Smooth muscle cell (in vitro differentiated cells): ENCODE measurements around the gene SNAPIN. TPM values are rescaled to one million over a fixed set of nuclear protein-coding genes. Genes with fewer than 3 reads are reported as not detected.
A peak's percentile ranks its signal among the peaks of the same experiment; 100 is the strongest.

Source experiments
- DNase-seq: peaks from one replicate; lab custom pipeline; 2025; ENCODE audit not compliant: unreplicated experiment; lab: John Stamatoyannopoulos, UW
- H2AFZ ChIP-seq: fragments of 200-600 bp; sonication (generic); 2 replicates; pipeline ENCODE4 v1.6.0; 2016; ENCODE audit warnings: antibody characterized with exemption, low read depth, mild to moderate bottlenecking
- H3F3A ChIP-seq: fragments of 200-600 bp; sonication (generic); 2 replicates; pipeline ENCODE4 v1.6.0; 2017; ENCODE audit warnings: antibody characterized with exemption, low read depth
- H3K27ac ChIP-seq: fragments of 200-600 bp; sonication (generic); 2 replicates; pipeline ENCODE4 v1.5.1; 2016; ENCODE audit warnings: low read depth, mild to moderate bottlenecking
- H3K27me3 ChIP-seq: fragments of 200-600 bp; sonication (generic); 2 replicates; pipeline ENCODE4 v1.6.1; 2016; ENCODE audit warnings: low read depth, mild to moderate bottlenecking
- H3K36me3 ChIP-seq: fragments of 200-600 bp; sonication (generic); 2 replicates; pipeline ENCODE4 v1.5.1; 2016; ENCODE audit warnings: low read depth
- H3K4me1 ChIP-seq: fragments of 200-600 bp; sonication (generic); 2 replicates; pipeline ENCODE4 v1.5.1; 2016; ENCODE audit warnings: low read depth
- H3K4me2 ChIP-seq: fragments of 200-600 bp; sonication (generic); 2 replicates; pipeline ENCODE4 v1.6.0; 2016; ENCODE audit warnings: mild to moderate bottlenecking
- H3K4me3 ChIP-seq: fragments of 200-600 bp; sonication (generic); 2 replicates; pipeline ENCODE4 v1.5.1; 2016; ENCODE audit warnings: mild to moderate bottlenecking
- H3K79me2 ChIP-seq: fragments of 200-600 bp; sonication (generic); 2 replicates; pipeline ENCODE4 v1.6.0; 2016; ENCODE audit warnings: low read depth, mild to moderate bottlenecking
- H3K9ac ChIP-seq: fragments of 200-600 bp; sonication (generic); 2 replicates; pipeline ENCODE4 v1.6.0; 2016; ENCODE audit warnings: low read depth
- H3K9me3 ChIP-seq: fragments of 200-600 bp; sonication (generic); replicated peaks from 2 replicates; pipeline ENCODE4 v1.5.1; 2016; ENCODE audit warnings: low read depth
- H4K20me1 ChIP-seq: fragments of 200-600 bp; sonication (generic); 2 replicates; pipeline ENCODE4 v1.6.0; 2016; ENCODE audit warnings: low read depth
- CTCF ChIP-seq: fragments of 200-600 bp; sonication (generic); IDR thresholded peaks from 2 replicates; pipeline ENCODE4 v1.5.1; 2017; ENCODE audit warnings: borderline replicate concordance, mild to moderate bottlenecking, antibody characterized with exemption; ENCODE audit not compliant: insufficient read depth, poor library complexity, severe bottlenecking
- WGBS: methylation state at CpG from one replicate; pipeline ENCODE4 v1.1.7; 2016; ENCODE audit warnings: low lambda C conversion rate; 5-methylcytosine and 5-hydroxymethylcytosine counted together
- polyA plus RNA-seq: library from polyadenylated mRNA; unstranded; fragments of >200 nt; fragmentation: Nextera tagmentation; extraction: Ambion mirVana; gene quantifications from 2 replicates; pipeline ENCODE4 v1.2.1, GENCODE V29; 2016
- total RNA-seq: library from RNA; depleted of rRNA; stranded (reverse); fragments of >200 nt; gene quantifications from 2 replicates; pipeline ENCODE4 v1.2.3, GENCODE V29; 2014

Gene SNAPIN
- total and polyA plus RNA-seq, 2 experiments from 2014 or later, result 52.0 to 65.5 TPM

GRCh38 chr1:153612755-153613331 is 45.7 kb upstream of the SNAPIN start, which contains the start of gene S100A16:
S100A16 (minus strand) TSS chr1:153613137; CDS start chr1:153608151, 4,986 bp downstream.
- H3F3A ChIP-seq, result peaks cover 16% of the 10 kb centered on the region
- 13% methylated on average over 6 of the region's 9 CpGs for WGBS
- peaks cover 47% of the 10 kb centered on the region for H3K4me1 ChIP-seq
- peak within 1 kb of the TSS; percentile 18 for H2AFZ ChIP-seq
- TF ChIP-seq CTCF, result no peak
- no peak for DNase-seq
- H3K79me2 ChIP-seq, result peaks cover 33% of the 10 kb centered on the region
- peak within 1 kb of the TSS; percentile 79 for H3K4me3 ChIP-seq
- H4K20me1 ChIP-seq, result no peaks in the 10 kb centered on the region
- H3K4me2 ChIP-seq, result peak within 1 kb of the TSS; percentile 99
- peak within 1 kb of the TSS; percentile 69 for H3K27ac ChIP-seq
- H3K9ac ChIP-seq, result peak within 1 kb of the TSS; percentile 86
- H3K27me3 ChIP-seq, result no peaks in the 10 kb centered on the region
- no peaks in the 10 kb centered on the region for H3K9me3 ChIP-seq
- H3K36me3 ChIP-seq, result no peaks in the 10 kb centered on the region

GRCh38 chr1:153613406-153613805 is 45.1 kb upstream of the SNAPIN start:
- DNase-seq, result no peak
- H3K4me2 ChIP-seq, result peak overlapping the region; percentile 99
- WGBS, result 86% methylated on average over 5 of the region's 5 CpGs
- H3K27ac ChIP-seq, result peak overlapping the region; percentile 69
- no peaks in the 10 kb centered on the region for H4K20me1 ChIP-seq
- H3K27me3 ChIP-seq, result no peaks in the 10 kb centered on the region
- peak overlapping the region; percentile 79 for H3K4me3 ChIP-seq
- TF ChIP-seq CTCF, result no peak
- no peaks in the 10 kb centered on the region for H3K9me3 ChIP-seq
- no peaks in the 10 kb centered on the region for H3K36me3 ChIP-seq
- H3K79me2 ChIP-seq, result peaks cover 33% of the 10 kb centered on the region
- H3K4me1 ChIP-seq, result peaks cover 41% of the 10 kb centered on the region
- peak overlapping the region; percentile 18 for H2AFZ ChIP-seq
- H3F3A ChIP-seq, result peaks cover 16% of the 10 kb centered on the region
- no peak overlapping the region for H3K9ac ChIP-seq

GRCh38 chr1:153614189-153614900 is 44.2 kb upstream of the SNAPIN start:
- Histone ChIP-seq H3K27me3 (no peaks in the 10 kb centered on the region), H2AFZ (no peak overlapping the region), H3K79me2 (peaks cover 33% of the 10 kb centered on the region), H3K4me1 (peaks cover 34% of the 10 kb centered on the region), H3K27ac (no peak overlapping the region), H3K36me3 (no peaks in the 10 kb centered on the region), H3K9ac (no peak overlapping the region), H4K20me1 (no peaks in the 10 kb centered on the region), H3F3A (peaks cover 14% of the 10 kb centered on the region), H3K4me2 (peak overlapping the region; percentile 13), H3K4me3 (no peak overlapping the region), H3K9me3 (no peaks in the 10 kb centered on the region)
- 97% methylated on average over 2 of the region's 2 CpGs for WGBS
- DNase-seq, result no peak
- no peak for TF ChIP-seq CTCF
